Heart left ventricle (tissue), 13 donors: ENCODE data around the gene PTPRE.

Experiments used
- POLR2A ChIP-seq, 2 donors: fragments of 450-650 bp; IDR thresholded peaks; one replicate each; pipeline ENCODE4 v1.6.1; 2017; ENCODE audit warnings: antibody characterized with exemption in 2 of 2, mild to moderate bottlenecking in 2 of 2, moderate library complexity in 2 of 2
- TF ChIP-seq, protein P1 (sequence below), 12 donors: fragments of 200-600 bp; sonication (generic) in 4 of 12; IDR thresholded peaks; one replicate each; pipeline versions ENCODE4 v1.5.0 to v1.8.0; 2018 to 2022; ENCODE audit warnings: antibody characterized with exemption in 12 of 12, mild to moderate bottlenecking in 5 of 12
- donor health status: ischemic (EF 13 %, LVEDD 7.1; RV severe dilation, severe dysfunction).
- donor health status: DM: no; HTN: yes; CAD: no.
- donor health status: DM: no; HTN: no; CAD: no.
- donor health status: ischemic (EF 25% LVEDD 6.9; RV normal size, moderate dysfunction).
- donor health status: ischemic (EF 25% LVEDD 5.7; RV mildly dilated, moderate dysfunction).
- donor health status: ischemic (EF 35%, LVEDD 5.7; RV mildly dilated, moderate dysfunction).
- donor health status: nonischemic (EF 11% LVEDD 7.7; RV severe dilation, severe dysfunction).
- donor health status: DM: yes; HTN: yes; CAD: no.
- donor health status: PGD.
- donor health status: ischemic (EF 29% LVEDD 5.4; RV normal size, mild dysfunction).
- donor health status: nonischemic (EF 23%, LVEDD 6.1; RV moderate dilation, normal function).

DNA sequence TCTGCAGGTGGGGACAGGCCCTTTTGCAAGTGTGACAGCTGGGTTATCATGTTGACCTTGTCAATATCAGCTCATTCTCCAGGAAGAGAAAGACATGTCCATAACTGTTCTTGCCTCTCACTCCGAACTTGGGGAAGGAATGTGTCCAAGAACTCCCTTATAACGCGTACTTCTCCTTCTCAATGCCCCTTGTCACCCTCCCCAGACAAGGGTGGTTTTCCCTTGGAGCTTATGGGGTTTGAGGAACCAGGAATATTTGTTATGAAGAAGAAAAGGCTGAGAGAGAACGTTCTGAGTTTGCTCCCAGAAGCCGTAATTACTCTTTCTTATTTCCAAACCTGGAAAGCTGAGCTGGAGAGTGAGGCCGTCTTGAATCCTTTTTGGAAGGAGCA lies 141.9 kb downstream of the PTPRE start:
- TF ChIP-seq, protein P1, sequence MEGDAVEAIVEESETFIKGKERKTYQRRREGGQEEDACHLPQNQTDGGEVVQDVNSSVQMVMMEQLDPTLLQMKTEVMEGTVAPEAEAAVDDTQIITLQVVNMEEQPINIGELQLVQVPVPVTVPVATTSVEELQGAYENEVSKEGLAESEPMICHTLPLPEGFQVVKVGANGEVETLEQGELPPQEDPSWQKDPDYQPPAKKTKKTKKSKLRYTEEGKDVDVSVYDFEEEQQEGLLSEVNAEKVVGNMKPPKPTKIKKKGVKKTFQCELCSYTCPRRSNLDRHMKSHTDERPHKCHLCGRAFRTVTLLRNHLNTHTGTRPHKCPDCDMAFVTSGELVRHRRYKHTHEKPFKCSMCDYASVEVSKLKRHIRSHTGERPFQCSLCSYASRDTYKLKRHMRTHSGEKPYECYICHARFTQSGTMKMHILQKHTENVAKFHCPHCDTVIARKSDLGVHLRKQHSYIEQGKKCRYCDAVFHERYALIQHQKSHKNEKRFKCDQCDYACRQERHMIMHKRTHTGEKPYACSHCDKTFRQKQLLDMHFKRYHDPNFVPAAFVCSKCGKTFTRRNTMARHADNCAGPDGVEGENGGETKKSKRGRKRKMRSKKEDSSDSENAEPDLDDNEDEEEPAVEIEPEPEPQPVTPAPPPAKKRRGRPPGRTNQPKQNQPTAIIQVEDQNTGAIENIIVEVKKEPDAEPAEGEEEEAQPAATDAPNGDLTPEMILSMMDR (IDR thresholded peaks at IDR 0.05) = no peak
- no peak for TF ChIP-seq POLR2A (IDR thresholded peaks at IDR 0.05)
